HG03196 (cell line): ENCODE measurements around the gene YY2.
"Not testable (repeated sequence)": the region's sequence is repeated elsewhere in the genome, so short reads cannot be mapped to it uniquely, and the experiment has no call there.

ENCODE experiments used
- ATAC-seq: cut with Tn5 transposase; IDR thresholded peaks from one replicate; pipeline ENCODE4 v1.9.1; 2021; ENCODE audit not compliant: unreplicated experiment

Gene YY2

GRCh38 chrX:21873063-21873775 is 17.4 kb downstream of the YY2 start:
- no peak for ATAC-seq

GRCh38 chrX:21874182-21874581 is 18.4 kb downstream of the YY2 start:
- ATAC-seq = not testable (repeated sequence)

GRCh38 chrX:21875013-21875412 is 19.2 kb downstream of the YY2 start:
- ATAC-seq = no peak

- ATAC-seq = no peak
Measured at GRCh38 chrX:21881881-21882574, 26.2 kb downstream of the YY2 start.

GRCh38 chrX:21883258-21883657 is 27.5 kb downstream of the YY2 start:
- no peak for ATAC-seq

GRCh38 chrX:21885568-21885967 is 29.8 kb downstream of the YY2 start:
- ATAC-seq = no peak

- no peak for ATAC-seq
Measured at GRCh38 chrX:21905313-21905712, 49.5 kb downstream of the YY2 start.

GRCh38 chrX:21905953-21906352 is 50.2 kb downstream of the YY2 start:
- ATAC-seq = no peak

GRCh38 chrX:21907260-21907659 is 51.5 kb downstream of the YY2 start:
- no peak for ATAC-seq
